ENCODE data around the gene OR6V1.

DNA sequence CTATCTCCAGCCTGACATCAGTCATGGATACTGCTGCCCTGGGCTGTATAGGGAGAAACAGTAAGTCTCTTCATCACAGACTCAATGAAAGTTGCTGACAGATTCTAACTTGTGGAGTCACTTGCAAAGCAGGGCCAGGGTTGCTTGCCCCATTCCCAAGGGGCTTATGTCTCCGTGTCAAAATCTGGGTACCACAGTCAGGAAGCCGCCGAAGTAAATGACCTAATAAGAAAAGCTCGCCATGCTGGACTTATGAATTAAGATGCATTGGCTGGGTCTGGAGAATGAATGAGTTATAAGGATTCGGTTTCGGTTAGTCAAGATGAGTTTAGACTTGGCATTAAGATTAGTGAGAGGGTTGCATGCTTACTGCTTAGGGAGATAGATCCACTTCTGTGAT lies 10.8 kb upstream of the OR6V1 start:
- TF ChIP-seq, protein P1, sequence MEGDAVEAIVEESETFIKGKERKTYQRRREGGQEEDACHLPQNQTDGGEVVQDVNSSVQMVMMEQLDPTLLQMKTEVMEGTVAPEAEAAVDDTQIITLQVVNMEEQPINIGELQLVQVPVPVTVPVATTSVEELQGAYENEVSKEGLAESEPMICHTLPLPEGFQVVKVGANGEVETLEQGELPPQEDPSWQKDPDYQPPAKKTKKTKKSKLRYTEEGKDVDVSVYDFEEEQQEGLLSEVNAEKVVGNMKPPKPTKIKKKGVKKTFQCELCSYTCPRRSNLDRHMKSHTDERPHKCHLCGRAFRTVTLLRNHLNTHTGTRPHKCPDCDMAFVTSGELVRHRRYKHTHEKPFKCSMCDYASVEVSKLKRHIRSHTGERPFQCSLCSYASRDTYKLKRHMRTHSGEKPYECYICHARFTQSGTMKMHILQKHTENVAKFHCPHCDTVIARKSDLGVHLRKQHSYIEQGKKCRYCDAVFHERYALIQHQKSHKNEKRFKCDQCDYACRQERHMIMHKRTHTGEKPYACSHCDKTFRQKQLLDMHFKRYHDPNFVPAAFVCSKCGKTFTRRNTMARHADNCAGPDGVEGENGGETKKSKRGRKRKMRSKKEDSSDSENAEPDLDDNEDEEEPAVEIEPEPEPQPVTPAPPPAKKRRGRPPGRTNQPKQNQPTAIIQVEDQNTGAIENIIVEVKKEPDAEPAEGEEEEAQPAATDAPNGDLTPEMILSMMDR (IDR thresholded peaks at IDR 0.05) = no peak
- no peak for TF ChIP-seq POLR2A (IDR thresholded peaks at IDR 0.05)

All from uterus (tissue), 2 donors.